ENCODE data around the gene PTGFR. TPM values are rescaled to one million over a fixed set of nuclear protein-coding genes. Genes with fewer than 3 reads are reported as not detected.

Gene PTGFR
- total and polyA plus RNA-seq, 2 of the 4 experiments (the other 2 are of a cell fraction), result 1.7 to 5.4 TPM

- Histone ChIP-seq H3K4me2 (ENCODE audit: low read depth, low read length) (no peak overlapping the region), H3K36me3 (ENCODE audit: control insufficient read depth, insufficient read depth, low read length) (no peaks in the 10 kb centered on the region), H3K79me1 (ENCODE audit: low read depth in 1 of 2, low read length in 2 of 2) (no peaks in the 10 kb centered on the region), H3K9ac (ENCODE audit: low read depth, low read length) (no peak overlapping the region), H3K9me3 (ENCODE audit: control insufficient read depth, insufficient read depth, low read length) (no peaks in the 10 kb centered on the region), H3K27me3 (ENCODE audit: control insufficient read depth, insufficient read depth, low read length) (no peaks in the 10 kb centered on the region), H3K4me1 (ENCODE audit: control insufficient read depth, insufficient read depth, low read length) (peaks cover 4% of the 10 kb centered on the region; the same call in 1 of the 2 replicates), H4K8ac (ENCODE audit: low read depth in 2 of 2, low read length in 2 of 2) (no peak overlapping the region), H2BK5ac (ENCODE audit: low read depth, low read length, poor library complexity, severe bottlenecking) (no peak overlapping the region), H2BK120ac (ENCODE audit: low read depth, low read length) (no peak overlapping the region), H3K9me1 (ENCODE audit: insufficient read depth, low read length) (no peaks in the 10 kb centered on the region), H3K23ac (ENCODE audit: low read depth, low read length) (no peak overlapping the region), H4K20me1 (ENCODE audit: insufficient read depth, low read length) (no peaks in the 10 kb centered on the region), H2BK15ac (ENCODE audit: low read depth, low read length) (no peak overlapping the region), H3K4ac (ENCODE audit: low read depth, low read length) (no peak overlapping the region), H4K91ac (ENCODE audit: insufficient read depth, low read depth, low read length) (no peak overlapping the region), H3K18ac (ENCODE audit: low read depth, low read length) (no peak overlapping the region), H4K5ac (ENCODE audit: low read depth, low read length) (no peak overlapping the region), H2AK9ac (replicated peaks; ENCODE audit: low read depth, low read length, poor library complexity) (no peak overlapping the region), H2AFZ (replicated peaks; ENCODE audit: low read length, poor library complexity) (no peak overlapping the region), H3K27ac (ENCODE audit: insufficient read depth, low read length) (no peak overlapping the region), H3K56ac (ENCODE audit: extremely low read depth, insufficient read depth, low read length) (no peak overlapping the region), H2AK5ac (ENCODE audit: low read depth, low read length) (no peak overlapping the region), H2BK20ac (ENCODE audit: low read depth, low read length) (no peak overlapping the region), H3K14ac (replicated peaks; ENCODE audit: low read depth, low read length) (no peak overlapping the region), H3K4me3 (ENCODE audit: insufficient read depth, low read depth, low read length) (no peak overlapping the region)
- ChIA-PET CTCF (no interaction called here), POLR2A (ENCODE audit: unreplicated experiment) (no interaction called here)
- in situ Hi-C loops (cut with MboI; ENCODE audit: low sequenced_read_pairs), result no loop called here
- ATAC-seq (ENCODE audit: low read depth) (no peak), DNase-seq (no peak)
- no TSS peak for BruUV-seq (replicated peaks)
- TF ChIP-seq CTCF (conservative IDR thresholded peaks at IDR 0.05; ENCODE audit: low read depth, low read length), result no peak
- dilution Hi-C loops (cut with HindIII; ENCODE audit: low sequenced_read_pairs, unreplicated experiment), result no loop called here
- WGBS, 2 experiments (ENCODE audit: extremely low coverage in 2 of 2, insufficient read length in 1 of 2), result no CpG with 5 or more reads among the region's 2 CpGs
- intact Hi-C loops (cut with micrococcal nuclease), result no loop called here
Observed at GRCh38 chr1:78471890-78472620, 18.7 kb upstream of the PTGFR start.

All from IMR-90 (cell line).